HFFc6 (cell line): Measurements from ENCODE around the gene PHACTR3. TPM values are rescaled to one million over a fixed set of nuclear protein-coding genes. Genes with fewer than 3 reads are reported as not detected.

Source experiments
- DNase-seq: peaks from one replicate; pipeline ENCODE4 v3.0.0-alpha.2; 2018
- H3K27ac Mint-ChIP-seq: 2 replicates; pipeline ENCODE4 v1.8.0; 2020; ENCODE audit warnings: mild to moderate bottlenecking, mixed read lengths
- H3K27me3 Mint-ChIP-seq: 2 replicates; pipeline ENCODE4 v1.8.0; 2021; ENCODE audit warnings: mild to moderate bottlenecking, moderate library complexity, mixed read lengths; ENCODE audit not compliant: insufficient read depth
- H3K36me3 Mint-ChIP-seq: 2 replicates; pipeline ENCODE4 v1.8.0; 2021; ENCODE audit warnings: low read depth, mixed read lengths
- H3K4me1 Mint-ChIP-seq: 2 replicates; pipeline ENCODE4 v1.8.0; 2020; ENCODE audit warnings: low read depth, mixed read lengths
- H3K4me3 Mint-ChIP-seq: 2 replicates; pipeline ENCODE4 v1.8.0; 2020; ENCODE audit warnings: mild to moderate bottlenecking, moderate library complexity, mixed read lengths
- H3K9me3 Mint-ChIP-seq: 2 replicates; pipeline ENCODE4 v1.8.0; 2020; ENCODE audit warnings: mild to moderate bottlenecking, mixed read lengths
- total RNA-seq, 6 experiments: library from RNA; stranded (reverse); fragmentation: NEBNext Ultra II Directional; extraction: Animal tissue kit (Norgen Biotek cat#: 25700); gene quantifications; 2 replicates in 1 of 6; 3 replicates in 5 of 6; pipeline ENCODE4 v1.2.3, GENCODE V29; 2021
- TF ChIP-seq, protein P1 (sequence below): fragments of 200-600 bp; sonication (generic); IDR thresholded peaks from 2 replicates; pipeline ENCODE4 v1.5.0; 2021; ENCODE audit warnings: antibody characterized with exemption, mild to moderate bottlenecking

PHACTR3 gene
- total RNA-seq, 6 experiments from 2014 or later: not detected

DNA sequence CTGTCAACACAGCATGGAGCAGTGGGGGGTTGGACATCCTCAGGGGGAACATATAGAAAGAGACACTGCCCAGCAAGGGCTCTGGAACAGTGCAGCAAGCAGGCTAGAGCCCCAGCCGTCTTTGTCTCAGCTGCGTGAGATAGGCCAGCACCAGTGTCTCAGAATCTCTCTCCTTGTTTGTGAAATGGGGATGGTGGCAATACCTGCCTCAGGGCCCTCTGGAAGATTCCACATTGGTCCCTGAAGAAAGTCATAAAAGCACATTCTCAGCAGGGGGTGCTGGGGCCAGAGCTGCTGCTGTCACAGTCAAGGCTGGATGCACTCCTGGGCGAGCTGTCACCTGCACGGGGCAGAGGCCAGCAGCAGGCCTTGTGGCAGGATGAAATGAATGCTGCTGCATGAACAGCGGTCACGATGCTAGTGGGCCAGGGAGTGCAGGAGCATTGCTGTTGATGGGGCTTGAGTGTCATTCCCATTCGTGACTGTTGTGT is 207.4 kb downstream of the PHACTR3 start:
- no peak for DNase-seq
- no peak overlapping the region for H3K4me3 Mint-ChIP-seq
- H3K4me1 Mint-ChIP-seq: no peaks in the 10 kb centered on the region
- peaks cover 3% of the 10 kb centered on the region for H3K27me3 Mint-ChIP-seq
- H3K27ac Mint-ChIP-seq: no peak overlapping the region
- H3K36me3 Mint-ChIP-seq: no peaks in the 10 kb centered on the region
- H3K9me3 Mint-ChIP-seq: peaks cover 49% of the 10 kb centered on the region
- TF ChIP-seq, protein P1, sequence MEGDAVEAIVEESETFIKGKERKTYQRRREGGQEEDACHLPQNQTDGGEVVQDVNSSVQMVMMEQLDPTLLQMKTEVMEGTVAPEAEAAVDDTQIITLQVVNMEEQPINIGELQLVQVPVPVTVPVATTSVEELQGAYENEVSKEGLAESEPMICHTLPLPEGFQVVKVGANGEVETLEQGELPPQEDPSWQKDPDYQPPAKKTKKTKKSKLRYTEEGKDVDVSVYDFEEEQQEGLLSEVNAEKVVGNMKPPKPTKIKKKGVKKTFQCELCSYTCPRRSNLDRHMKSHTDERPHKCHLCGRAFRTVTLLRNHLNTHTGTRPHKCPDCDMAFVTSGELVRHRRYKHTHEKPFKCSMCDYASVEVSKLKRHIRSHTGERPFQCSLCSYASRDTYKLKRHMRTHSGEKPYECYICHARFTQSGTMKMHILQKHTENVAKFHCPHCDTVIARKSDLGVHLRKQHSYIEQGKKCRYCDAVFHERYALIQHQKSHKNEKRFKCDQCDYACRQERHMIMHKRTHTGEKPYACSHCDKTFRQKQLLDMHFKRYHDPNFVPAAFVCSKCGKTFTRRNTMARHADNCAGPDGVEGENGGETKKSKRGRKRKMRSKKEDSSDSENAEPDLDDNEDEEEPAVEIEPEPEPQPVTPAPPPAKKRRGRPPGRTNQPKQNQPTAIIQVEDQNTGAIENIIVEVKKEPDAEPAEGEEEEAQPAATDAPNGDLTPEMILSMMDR: no peak

DNA sequence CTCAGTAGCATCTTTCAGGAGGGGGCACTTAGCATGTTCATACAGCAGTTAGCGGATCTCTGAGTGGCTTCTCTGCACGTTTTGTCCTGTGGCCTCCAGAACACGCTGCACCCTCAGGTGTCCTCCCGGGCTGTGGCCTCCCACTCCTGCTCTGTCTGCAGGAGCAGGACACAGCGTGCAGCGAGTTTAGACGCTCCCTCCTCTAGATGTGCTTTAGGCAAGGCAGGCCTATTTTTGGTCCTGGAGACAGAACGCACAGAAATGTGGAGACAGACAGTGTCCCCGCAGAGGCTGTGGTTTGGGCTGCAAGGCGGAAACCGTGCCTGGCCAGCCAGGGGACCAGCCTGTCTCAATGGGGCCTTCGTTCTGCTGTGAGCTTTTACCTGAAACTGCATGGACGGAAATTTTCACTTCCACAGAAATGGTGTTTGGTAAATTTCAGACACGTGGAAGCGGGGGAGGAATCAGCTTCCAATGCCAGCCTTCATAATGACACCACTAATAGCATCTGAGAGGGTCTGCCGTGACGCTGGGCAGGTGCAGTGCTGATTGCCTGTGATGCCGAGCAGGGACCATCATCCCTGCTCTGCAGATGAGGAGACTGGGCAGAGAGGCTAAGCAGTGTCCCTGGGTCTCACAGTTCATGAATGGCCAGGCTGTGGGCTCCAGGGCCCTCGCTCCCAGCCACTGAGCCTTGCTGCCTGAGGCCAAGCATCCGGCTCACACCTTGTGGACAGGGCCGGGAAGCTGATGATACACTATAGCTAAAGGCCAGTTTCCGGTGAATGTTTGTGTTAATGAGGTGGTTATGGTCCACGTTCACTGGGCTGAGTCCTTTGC is 208.2 kb downstream of the PHACTR3 start:
- H3K4me1 Mint-ChIP-seq: no peaks in the 10 kb centered on the region
- DNase-seq: no peak
- peaks cover 49% of the 10 kb centered on the region for H3K9me3 Mint-ChIP-seq
- no peak overlapping the region for H3K4me3 Mint-ChIP-seq
- TF ChIP-seq, protein P1: no peak
- H3K36me3 Mint-ChIP-seq: no peaks in the 10 kb centered on the region
- H3K27ac Mint-ChIP-seq: no peak overlapping the region
- H3K27me3 Mint-ChIP-seq: peaks cover 3% of the 10 kb centered on the region

DNA sequence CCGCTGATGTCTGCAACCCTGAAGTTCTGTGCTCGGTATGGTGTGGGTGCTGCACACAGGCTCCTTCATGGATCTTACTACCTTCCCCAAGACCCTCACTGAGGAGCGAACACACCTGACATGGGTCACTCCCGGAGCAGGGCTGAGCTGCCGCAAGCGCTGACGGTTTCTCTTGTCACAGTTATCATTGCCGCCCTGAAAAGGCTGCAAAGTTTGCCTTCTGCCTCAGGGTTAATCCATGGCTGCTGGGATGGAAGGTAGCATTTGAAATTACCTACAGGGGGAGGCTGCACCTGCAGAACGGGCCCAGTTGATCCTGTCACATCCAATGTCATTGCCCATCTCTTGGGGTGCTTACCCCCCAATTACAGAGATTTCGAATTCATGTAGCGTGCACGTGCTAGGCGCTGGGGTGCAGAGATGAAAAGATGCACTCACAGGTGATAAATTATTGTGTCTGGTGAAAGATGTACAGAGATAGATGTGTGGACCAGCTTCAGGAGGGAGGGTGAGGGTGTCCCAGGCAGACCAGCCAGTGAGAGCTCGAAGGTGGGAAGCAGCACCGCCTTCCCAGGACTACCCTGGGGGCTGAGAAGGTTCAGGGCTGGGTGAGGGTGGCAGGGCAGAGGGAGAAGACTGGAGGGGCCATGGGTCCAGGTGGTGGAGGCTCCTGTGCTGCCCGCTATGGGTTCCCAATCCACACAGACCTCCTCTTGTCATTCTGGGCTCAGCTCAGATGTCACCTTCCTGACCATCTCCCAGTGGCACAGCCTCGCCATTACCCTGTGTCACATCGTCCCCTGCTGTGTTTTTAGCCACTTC is 209.0 kb downstream of the PHACTR3 start:
- no peak for DNase-seq
- TF ChIP-seq, protein P1: no peak

DNA sequence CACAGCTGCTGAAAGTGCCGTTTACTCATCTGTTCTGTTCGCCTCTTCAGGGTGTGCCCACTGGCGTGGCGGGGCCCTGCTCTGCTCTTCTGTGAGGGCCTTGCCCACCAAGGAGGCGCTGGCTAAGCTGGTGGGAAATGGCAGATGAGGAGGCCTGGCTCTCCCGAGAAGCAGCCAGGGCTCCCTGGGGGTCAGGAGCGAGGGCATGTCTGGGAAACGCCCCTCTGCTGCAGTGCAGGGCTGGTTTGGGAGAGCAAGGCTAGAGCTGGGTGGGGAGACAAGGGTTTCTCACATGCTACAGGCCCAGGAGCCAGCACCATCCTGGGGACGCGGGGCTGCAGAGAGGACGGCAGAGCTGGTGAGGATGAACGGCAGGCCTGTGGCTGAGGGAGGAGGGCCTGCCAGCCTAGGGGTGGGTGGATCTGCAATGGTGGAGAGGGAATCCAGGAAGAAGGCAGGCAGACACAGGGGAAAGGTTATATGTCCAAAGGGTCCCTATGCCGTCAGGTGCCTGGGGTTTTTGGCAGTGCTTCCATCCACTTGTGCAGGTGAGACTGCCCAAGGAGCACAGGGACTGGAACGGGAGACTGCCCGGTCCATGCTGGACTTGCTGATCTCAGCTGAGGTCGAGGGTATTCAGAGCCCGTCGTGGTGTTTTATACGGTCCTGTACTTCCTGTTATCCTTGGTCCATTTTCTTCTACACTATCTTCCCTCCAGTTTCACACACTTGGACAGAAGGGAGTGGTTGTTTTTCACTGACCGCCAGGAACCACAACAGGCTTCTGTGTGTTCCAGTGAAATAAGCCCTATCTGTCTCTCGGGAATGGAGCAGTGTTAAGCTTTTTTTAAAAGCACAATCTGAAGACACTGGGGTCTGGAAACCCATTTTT is 209.9 kb downstream of the PHACTR3 start:
- H3K27me3 Mint-ChIP-seq: peaks cover 3% of the 10 kb centered on the region
- no peaks in the 10 kb centered on the region for H3K36me3 Mint-ChIP-seq
- TF ChIP-seq, protein P1: no peak
- no peak overlapping the region for H3K4me3 Mint-ChIP-seq
- no peaks in the 10 kb centered on the region for H3K4me1 Mint-ChIP-seq
- no peak for DNase-seq
- H3K27ac Mint-ChIP-seq: no peak overlapping the region
- H3K9me3 Mint-ChIP-seq: peaks cover 57% of the 10 kb centered on the region

More for the DNA sequence above, 209.0 kb downstream of the PHACTR3 start:
- Mint-ChIP-seq H3K4me1 (no peaks in the 10 kb centered on the region), H3K36me3 (no peaks in the 10 kb centered on the region), H3K27ac (no peak overlapping the region), H3K27me3 (peaks cover 3% of the 10 kb centered on the region), H3K9me3 (peaks cover 53% of the 10 kb centered on the region), H3K4me3 (no peak overlapping the region)

DNA sequence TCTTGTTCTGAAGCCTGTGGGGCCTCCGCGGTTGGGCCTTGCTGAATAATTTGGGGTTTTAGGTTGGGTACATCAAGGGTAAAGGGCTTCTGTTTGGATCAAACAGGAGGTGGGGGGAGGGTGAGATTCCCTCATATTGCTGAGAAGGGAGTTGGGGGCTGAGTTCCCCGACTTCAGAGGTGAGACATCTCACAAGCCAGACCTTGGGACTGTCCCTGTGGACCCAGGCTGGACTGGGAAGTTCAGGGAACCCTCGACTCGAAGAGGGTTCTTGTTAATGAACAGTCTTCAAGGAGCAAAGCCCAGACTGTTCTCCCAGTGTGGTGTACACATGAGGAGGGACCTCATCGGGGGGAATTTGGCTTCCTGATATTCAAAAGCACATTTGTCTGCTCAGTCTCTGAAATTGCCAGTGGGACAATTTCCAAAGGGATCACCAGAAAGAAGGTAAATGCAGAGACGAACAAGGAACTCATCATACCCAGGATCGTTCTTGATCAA is 210.6 kb downstream of the PHACTR3 start:
- Mint-ChIP-seq H3K9me3 (peaks cover 52% of the 10 kb centered on the region), H3K36me3 (no peaks in the 10 kb centered on the region), H3K4me3 (no peak overlapping the region), H3K27ac (no peak overlapping the region), H3K4me1 (no peaks in the 10 kb centered on the region), H3K27me3 (peaks cover 3% of the 10 kb centered on the region)
- TF ChIP-seq, protein P1: no peak
- no peak for DNase-seq
